K562 (cell line): ENCODE results near the gene PDIA3. TPM values are rescaled to one million over a fixed set of nuclear protein-coding genes. Genes with fewer than 3 reads are reported as not detected.

ENCODE experiments used
- AFF1 ChIP-seq, 2 experiments: fragments of 450-650 bp; IDR thresholded peaks; 2 replicates each; pipeline ENCODE4 v1.6.1; 2018; ENCODE audit warnings: mild to moderate bottlenecking in 2 of 2, low read depth in 1 of 2; ENCODE audit not compliant: partially characterized antibody in 2 of 2
- ARID4B ChIP-seq: sonication (generic); formaldehyde crosslinking; IDR thresholded peaks from 2 replicates; pipeline ENCODE4 v1.8.0; 2022; ENCODE audit warnings: mild to moderate bottlenecking, missing genetic modification reagents
- BCOR ChIP-seq: fragments of 450-650 bp; IDR thresholded peaks from 2 replicates; pipeline ENCODE4 v1.6.1; 2016
- CCNT2 ChIP-seq: IDR thresholded peaks from 2 replicates; pipeline ENCODE4 v1.6.1; 2011; ENCODE audit warnings: borderline replicate concordance, low read depth, mild to moderate bottlenecking, moderate library complexity, mixed read lengths, low read length; ENCODE audit not compliant: insufficient read length; ENCODE audit errors: extremely low read depth
- EP300 ChIP-seq: IDR thresholded peaks from 2 replicates; pipeline ENCODE4 v1.6.1; 2012; ENCODE audit warnings: low read length, improper control_type of control experiment
- HNRNPL ChIP-seq: fragments of 200-400 bp; formaldehyde crosslinking; IDR thresholded peaks from 2 replicates; pipeline ENCODE4 v1.6.1; 2017; ENCODE audit warnings: low read depth, mild to moderate bottlenecking, low read length
- HNRNPLL ChIP-seq: fragments of 200-400 bp; formaldehyde crosslinking; IDR thresholded peaks from 2 replicates; pipeline ENCODE4 v1.6.1; 2017; ENCODE audit warnings: low read length, low read depth, mild to moderate bottlenecking; ENCODE audit not compliant: poor library complexity, severe bottlenecking
- HSF4 ChIP-seq: fragments of 250-450 bp; sonication (Bioruptor Pico); IDR thresholded peaks from 2 replicates; pipeline ENCODE4 v2.1.2; 2022; ENCODE audit warnings: mild to moderate bottlenecking, moderate library complexity, borderline replicate concordance
- LCOR ChIP-seq: sonication (generic); formaldehyde crosslinking; IDR thresholded peaks from 2 replicates; pipeline ENCODE4 v1.8.0; 2022; ENCODE audit warnings: mild to moderate bottlenecking, missing genetic modification reagents
- NR2C1 ChIP-seq, 2 experiments: fragments of 450-650 bp; IDR thresholded peaks; 2 replicates each; pipeline ENCODE4 v1.6.1; 2017; ENCODE audit warnings: mild to moderate bottlenecking in 2 of 2, antibody characterized with exemption in 1 of 2, inconsistent platforms in 1 of 2, missing compliant biosample characterization in 1 of 2, missing genetic modification characterization in 1 of 2
- RAD51 ChIP-seq: fragments of 450-650 bp; IDR thresholded peaks from 2 replicates; pipeline ENCODE4 v1.7.1; 2016; ENCODE audit warnings: low read depth, mild to moderate bottlenecking, borderline replicate concordance
- SMAD3 ChIP-seq: fragments of 450-650 bp; formaldehyde crosslinking; conservative IDR thresholded peaks from 2 replicates; pipeline ENCODE4 v1.4.0; 2020; ENCODE audit warnings: mild to moderate bottlenecking
- TBP ChIP-seq: optimal IDR thresholded peaks from 2 replicates; pipeline ENCODE3; 2011; ENCODE audit warnings: low read depth, low read length, improper control_type of control experiment
- UBTF ChIP-seq, 2 experiments: IDR thresholded peaks; 2 replicates each; pipeline ENCODE4 v1.6.1; 2012; ENCODE audit warnings: improper control_type of control experiment in 2 of 2, low read depth in 2 of 2, low read length in 2 of 2, borderline replicate concordance in 1 of 2
- ZKSCAN1 ChIP-seq: fragments of 150-350 bp; IDR thresholded peaks from 2 replicates; pipeline ENCODE4 v1.6.1; 2016; ENCODE audit warnings: low read depth, low read length
- polyA plus RNA-seq, 8 experiments: library from polyadenylated mRNA; depleted of rRNA in 4 of 8; stranded (reverse) in 5 of 8; unstranded in 3 of 8; fragments of >200 nt; fragmentation: Nextera tagmentation in 2 of 8; fragmentation: Illumina TruSeq in 1 of 8; extraction: Ambion mirVana in 2 of 8; extraction: Trizol in 1 of 8; gene quantifications; 2 replicates each; pipeline versions ENCODE4 v1.2.1 to v1.2.3, GENCODE V29; 2011 to 2014; ENCODE audit warnings: inconsistent platforms in 1 of 8, missing spikeins in 1 of 8
- total RNA-seq, 7 experiments: library from RNA; depleted of rRNA in 6 of 7; stranded (reverse); fragments of >200 nt in 6 of 7; fragmentation: Illumina TruSeq in 2 of 7; extraction: Trizol in 2 of 7; gene quantifications; 2 replicates each; pipeline versions ENCODE4 v1.2.1 to v1.2.3, GENCODE V29; 2011 to 2021; ENCODE audit warnings: low replicate concordance in 1 of 7

The PDIA3 gene
- total and polyA plus RNA-seq, 9 of the 15 experiments (the other 6 are each of a cell fraction or from before 2014, with no cell fraction given), result 13.5 to 386 (median 149) TPM

- TF ChIP-seq CCNT2 (peak; percentile 91), HNRNPLL (peak; percentile 79), ARID4B (CRISPR knock-in tag) (peak; percentile 81; the same call in 1 of the 2 replicates), EP300 (0 out of 2 replicates have a peak, but pooled peaks have one; percentile 25), RAD51 (peak; percentile 99), AFF1 (IDR thresholded peaks at IDR 0.05; ENCODE audit: low read depth in 1 of 2, partially characterized antibody in 2 of 2) (peak in 1 of 2 experiments; percentile 57), SMAD3 (0 out of 2 replicates have a peak, but pooled peaks have one; percentile 34), HNRNPL (no peak), BCOR (no peak), ZKSCAN1 (no peak), TBP (peak; percentile 81), LCOR (CRISPR knock-in tag) (peak; percentile 35; the same call in 1 of the 2 replicates), HSF4 (no peak), NR2C1 (IDR thresholded peaks at IDR 0.05) (no peak), NR2C1 (tag; IDR thresholded peaks at IDR 0.05) (no peak), UBTF (IDR thresholded peaks at IDR 0.05; ENCODE audit: borderline replicate concordance in 1 of 2, low read depth in 2 of 2, low read length in 2 of 2) (no peak)
These were observed 45.9 kb downstream of the PDIA3 start, which contains the start of gene SERF2 (continued) for GRCh38 chr15:43791993-43792760.
